Posterior cingulate gyrus (tissue), 11 donors: ENCODE results near the gene LMOD1.
"Not testable (repeated sequence)": the region's sequence is repeated elsewhere in the genome, so short reads cannot be mapped to it uniquely, and the experiment has no call there.

Experiments used
- DNase-seq, 10 donors: peaks; one replicate each; pipeline versions ENCODE4 v3.0.0 to v3.0.0-alpha.2; 2020 to 2021; ENCODE audit warnings: mixed read lengths in 3 of 10
- intact Hi-C: fragments of 100-400 bp; cut with DNase I; formaldehyde crosslinking; loops from one replicate; pipeline ENCODE4 v1.15.1; 2023

Gene LMOD1

GRCh38 chr1:201954263-201955008 is 8.1 kb upstream of the LMOD1 start:
- no peak for DNase-seq
- intact Hi-C loops, result loop anchor here (5.0 kb wide), 1 partner anchor 57 kb away; no protein-coding TSS in a partner anchor

- intact Hi-C loops, result no loop called here
- DNase-seq, result no peak
Measured at GRCh38 chr1:201949491-201949890, 3.1 kb upstream of the LMOD1 start.

DNA sequence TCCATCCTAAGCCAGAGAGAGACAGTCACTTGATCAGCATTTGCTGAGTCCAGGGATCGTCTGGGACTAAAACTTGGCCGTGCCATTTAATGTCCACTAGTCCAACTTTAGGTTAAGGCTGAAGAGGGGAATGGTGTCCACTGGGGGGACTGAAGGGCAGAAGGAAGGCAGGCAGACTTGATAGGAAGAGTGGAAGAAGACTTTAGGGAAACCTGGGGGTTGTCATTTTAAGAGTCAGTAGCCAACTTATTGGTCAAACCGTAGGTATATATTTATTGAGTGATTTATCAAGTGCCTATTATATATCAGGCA is 1.3 kb upstream of the LMOD1 start:
- intact Hi-C loops, result no loop called here
- no peak for DNase-seq

GRCh38 chr1:201945863-201946223 is 505 bp downstream of the LMOD1 start:
- no peak for DNase-seq
- intact Hi-C loops, result no loop called here

DNA sequence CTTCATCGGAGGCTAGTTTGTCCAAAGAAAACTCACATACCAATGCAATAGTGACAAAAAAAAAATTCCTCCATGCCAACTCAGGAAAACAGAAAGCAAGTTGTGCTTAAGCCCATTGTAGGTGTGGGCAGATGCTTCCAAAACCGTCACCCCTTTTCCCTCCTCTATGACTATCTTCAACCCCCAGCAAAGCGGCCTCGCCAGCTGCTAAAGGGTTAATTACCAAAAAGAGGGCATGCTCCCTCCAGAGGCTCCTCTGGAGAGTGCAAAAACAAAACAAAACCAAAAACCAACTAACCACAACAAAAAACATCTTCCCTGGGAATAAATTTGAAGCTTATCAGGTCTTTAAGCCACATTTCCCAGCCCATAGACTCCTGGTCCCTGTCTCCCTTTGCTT is 1.2 kb downstream of the LMOD1 start:
- intact Hi-C loops, result no loop called here
- no peak for DNase-seq

DNA sequence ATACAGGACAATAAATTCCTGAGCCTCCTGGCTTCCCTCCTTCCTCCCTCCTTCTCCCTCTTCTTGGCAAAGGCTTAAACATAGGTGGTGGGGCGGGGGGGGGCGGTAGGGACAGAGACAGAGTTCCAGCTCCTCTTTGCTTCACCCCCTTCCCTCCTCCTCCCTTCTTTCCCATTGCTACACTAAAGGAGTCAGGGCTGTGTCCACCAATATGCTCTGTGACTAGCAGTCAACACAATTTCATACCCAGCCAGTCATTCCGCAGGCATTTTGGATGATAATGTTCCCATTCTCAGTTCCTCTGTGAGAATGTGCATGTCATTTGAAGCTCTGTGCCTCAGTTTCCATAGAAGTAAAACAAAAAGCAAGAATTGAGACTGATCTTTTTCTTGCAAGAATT is 1.7 kb downstream of the LMOD1 start:
- intact Hi-C loops, result no loop called here
- no peak for DNase-seq

DNA sequence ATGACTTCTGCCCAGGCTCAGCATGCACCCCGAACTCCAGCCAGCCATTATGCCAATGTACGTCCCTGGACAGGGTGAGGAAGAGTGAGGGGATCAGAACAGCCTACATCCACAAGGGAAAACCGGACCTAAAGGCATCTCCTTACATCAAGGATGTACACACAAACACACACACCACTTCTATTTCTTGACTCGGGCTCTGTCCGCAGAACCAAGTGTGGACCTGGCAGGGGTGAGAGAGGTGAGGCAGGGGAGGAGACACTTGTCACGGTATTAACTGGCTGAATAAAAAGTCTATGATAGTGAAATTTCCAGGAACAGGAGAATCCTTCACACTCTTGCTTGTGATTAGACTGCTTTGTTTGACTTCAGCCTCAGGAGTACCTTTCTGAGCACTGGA is 2.3 kb downstream of the LMOD1 start:
- DNase-seq, result no peak
- intact Hi-C loops, result no loop called here

DNA sequence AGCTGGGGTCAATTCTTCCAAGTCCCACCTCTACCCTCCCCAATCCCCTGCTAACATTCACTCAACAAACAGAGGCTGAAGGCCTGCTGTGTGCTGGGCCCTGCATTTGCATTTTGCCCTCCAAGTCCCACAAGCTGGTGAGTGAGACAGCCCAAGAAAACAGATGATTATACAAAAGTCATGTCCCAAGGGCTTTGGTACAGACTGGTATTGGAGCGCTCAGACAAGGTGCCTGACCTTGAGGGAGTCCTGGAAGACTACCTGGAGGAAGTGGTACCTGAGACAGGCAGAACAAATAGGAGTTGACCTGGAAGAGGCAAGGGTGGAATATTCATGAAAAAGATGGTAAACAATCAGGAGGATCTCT is 4.2 kb downstream of the LMOD1 start:
- DNase-seq, result no peak
- intact Hi-C loops, result no loop called here

- intact Hi-C loops, result no loop called here
- DNase-seq, result no peak
Measured at GRCh38 chr1:201941420-201942128, 4.8 kb downstream of the LMOD1 start.

GRCh38 chr1:201940316-201940715 is 6.0 kb downstream of the LMOD1 start:
- intact Hi-C loops, DNase-seq: not testable (repeated sequence)

DNA sequence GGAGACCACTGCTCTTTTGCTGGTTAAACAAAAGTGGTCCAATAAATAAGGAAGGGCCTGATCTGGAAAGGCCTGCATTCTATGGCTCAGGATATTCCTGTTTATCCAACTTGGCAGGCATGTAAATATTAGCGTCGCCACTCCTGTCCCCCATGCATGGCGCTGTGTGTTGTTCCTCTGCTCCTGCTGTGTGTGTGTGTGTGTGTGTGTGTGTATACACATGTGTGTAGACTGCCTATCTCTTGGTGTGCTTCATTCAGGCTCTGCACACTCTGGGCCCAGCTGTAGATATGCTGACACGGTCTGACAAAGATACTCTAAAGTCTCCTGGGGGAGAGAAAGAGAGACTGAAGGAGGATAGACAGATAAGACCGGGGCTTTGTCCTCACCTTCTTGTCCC is 6.8 kb downstream of the LMOD1 start:
- intact Hi-C loops, result no loop called here

GRCh38 chr1:201939148-201939547 is 7.2 kb downstream of the LMOD1 start:
- intact Hi-C loops, result no loop called here
- no peak for DNase-seq

More for the DNA sequence above, 6.8 kb downstream of the LMOD1 start:
- no peak for DNase-seq

- intact Hi-C loops, result no loop called here
- no peak for DNase-seq
Measured at GRCh38 chr1:201938440-201939035, 7.8 kb downstream of the LMOD1 start.

- DNase-seq, result no peak
- intact Hi-C loops, result no loop called here
Measured at GRCh38 chr1:201937624-201938213, 8.6 kb downstream of the LMOD1 start.

- no peak for DNase-seq
Measured at GRCh38 chr1:201933840-201934430, 12.4 kb downstream of the LMOD1 start.

GRCh38 chr1:201930803-201931202 is 15.5 kb downstream of the LMOD1 start:
- DNase-seq, result no peak
- intact Hi-C loops, result no loop called here

More at GRCh38 chr1:201933840-201934430, 12.4 kb downstream of the LMOD1 start:
- intact Hi-C loops, result no loop called here

GRCh38 chr1:201930137-201930536 is 16.2 kb downstream of the LMOD1 start:
- no peak for DNase-seq
- intact Hi-C loops, result no loop called here

- intact Hi-C loops, result no loop called here
- no peak for DNase-seq
Measured at GRCh38 chr1:201928266-201928665, 18.1 kb downstream of the LMOD1 start.

DNA sequence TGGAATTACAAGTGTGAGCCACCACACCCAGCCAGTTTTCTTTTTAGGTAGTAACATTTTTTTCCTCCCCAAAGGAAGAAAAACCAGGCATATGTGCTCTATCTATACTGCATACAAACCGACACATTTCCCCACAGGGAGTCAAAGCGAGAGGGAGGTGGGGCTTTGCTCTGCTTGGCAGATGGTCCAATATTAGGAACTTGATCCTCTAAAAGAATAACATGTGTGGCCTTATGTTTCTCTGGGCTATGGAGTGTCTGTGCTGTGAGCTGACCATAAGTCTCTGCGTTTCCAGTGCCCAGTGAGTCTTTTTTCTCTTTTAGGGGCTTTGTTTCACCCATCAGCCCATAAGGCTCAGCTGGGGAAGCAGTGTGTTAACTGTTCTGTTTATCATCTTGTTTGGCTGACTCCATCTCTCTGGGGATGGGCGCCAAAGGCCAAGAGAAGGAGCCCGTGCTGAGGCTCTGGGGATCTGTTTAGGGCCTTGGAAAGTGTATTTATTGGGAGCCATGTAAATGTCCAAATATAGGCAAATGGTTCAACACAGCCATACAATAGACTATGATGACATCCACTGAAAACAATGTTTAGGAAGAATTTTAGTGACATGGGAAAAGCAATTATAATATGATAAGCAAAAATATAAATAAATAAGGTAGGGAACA is 20.2 kb downstream of the LMOD1 start:
- intact Hi-C loops, result no loop called here
- DNase-seq, result no peak

DNA sequence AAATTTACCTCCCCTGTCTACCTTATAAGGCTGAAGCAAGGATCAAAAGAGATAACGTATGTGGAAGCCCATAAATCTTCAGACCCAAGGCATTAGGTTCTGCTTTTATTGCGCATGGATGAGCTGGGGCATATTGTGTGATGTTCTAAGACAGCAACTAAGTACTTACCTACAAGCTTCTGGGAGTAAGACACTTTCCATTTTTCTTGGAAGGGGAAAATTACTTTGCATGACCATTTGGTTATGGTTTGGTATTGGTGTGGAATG is 21.1 kb downstream of the LMOD1 start:
- DNase-seq, result no peak
- intact Hi-C loops, result no loop called here

- intact Hi-C loops, result no loop called here
Measured at GRCh38 chr1:201921952-201922558, 24.3 kb downstream of the LMOD1 start.

More at GRCh38 chr1:201921952-201922558, 24.3 kb downstream of the LMOD1 start:
- DNase-seq, result no peak
